CD8-positive, alpha-beta memory T cell (primary cell): Measurements from ENCODE around the gene TCF3. TPM values are rescaled to one million over a fixed set of nuclear protein-coding genes. Genes with fewer than 3 reads are reported as not detected.

ENCODE experiments used
- CTCF ChIA-PET: fragments of 350-600 bp; sonication (Branson Sonifier 250); formaldehyde crosslinking; loops from one replicate; lab custom pipeline; 2021; ENCODE audit warnings: antibody characterized with exemption; lab: Charles Lee
- POLR2A ChIA-PET: fragments of 350-600 bp; sonication (Branson Sonifier 250); formaldehyde crosslinking; loops from one replicate; lab custom pipeline; 2021; ENCODE audit warnings: antibody characterized with exemption; lab: Charles Lee
- DNase-seq, 5 donors: peaks; one replicate each; pipeline versions ENCODE4 v3.0.0 to v3.0.0-alpha.2; 2020 to 2022; ENCODE audit warnings: mixed read lengths in 1 of 5
- H3K27ac ChIP-seq: one replicate; pipeline ENCODE4 v1.7.0; 2013; ENCODE audit warnings: low read depth, mild to moderate bottlenecking, low read length, moderate library complexity
- H3K27me3 ChIP-seq: 2 replicates; pipeline ENCODE4 v1.7.0; 2013; ENCODE audit warnings: low read length, mild to moderate bottlenecking; ENCODE audit not compliant: insufficient read depth, poor library complexity, severe bottlenecking
- H3K36me3 ChIP-seq: 2 replicates; pipeline ENCODE4 v1.7.0; 2013; ENCODE audit warnings: mild to moderate bottlenecking, low read length, moderate library complexity; ENCODE audit not compliant: insufficient read depth
- H3K4me1 ChIP-seq: 2 replicates; pipeline ENCODE4 v1.7.0; 2013; ENCODE audit warnings: mild to moderate bottlenecking, low read length, moderate library complexity; ENCODE audit not compliant: insufficient read depth
- H3K4me3 ChIP-seq: 2 replicates; pipeline ENCODE4 v1.7.0; 2013; ENCODE audit warnings: mild to moderate bottlenecking, low read length
- H3K9me3 ChIP-seq: 2 replicates; pipeline ENCODE4 v1.7.0; 2013; ENCODE audit warnings: mild to moderate bottlenecking, low read length
- H3K27ac Mint-ChIP-seq, 8 donors: one replicate each; pipeline ENCODE4 v1.8.0; 2020 to 2021; ENCODE audit warnings: mixed read lengths in 8 of 8, mild to moderate bottlenecking in 6 of 8, inconsistent platforms in 3 of 8, moderate library complexity in 3 of 8
- H3K27me3 Mint-ChIP-seq, 2 donors: one replicate each; pipeline ENCODE4 v1.8.0; 2020 to 2021; ENCODE audit warnings: mixed read lengths in 2 of 2, mild to moderate bottlenecking in 1 of 2, moderate library complexity in 1 of 2
- H3K36me3 Mint-ChIP-seq, 3 donors: one replicate each; pipeline ENCODE4 v1.8.0; 2020 to 2021; ENCODE audit warnings: mixed read lengths in 3 of 3, inconsistent platforms in 1 of 3, mild to moderate bottlenecking in 1 of 3
- H3K4me1 Mint-ChIP-seq, 3 donors: one replicate each; pipeline ENCODE4 v1.8.0; 2020 to 2021; ENCODE audit warnings: mixed read lengths in 3 of 3, inconsistent platforms in 1 of 3, mild to moderate bottlenecking in 1 of 3
- H3K4me3 Mint-ChIP-seq, 7 donors: one replicate each; pipeline ENCODE4 v1.8.0; 2020 to 2021; ENCODE audit warnings: mixed read lengths in 7 of 7, mild to moderate bottlenecking in 6 of 7, moderate library complexity in 4 of 7, inconsistent platforms in 2 of 7
- H3K9me3 Mint-ChIP-seq, 5 donors: one replicate each; pipeline ENCODE4 v1.8.0; 2020 to 2022; ENCODE audit warnings: mixed read lengths in 5 of 5, mild to moderate bottlenecking in 3 of 5, moderate library complexity in 2 of 5, inconsistent platforms in 1 of 5
- polyA plus RNA-seq: library from polyadenylated mRNA; unstranded; fragments of 300-500 nt; fragmentation: Illumina TruSeq; gene quantifications from one replicate; pipeline ENCODE4 v1.2.3, GENCODE V29; 2021
- total RNA-seq, 2 experiments: library from RNA; stranded (reverse); gene quantifications; one replicate each; pipeline ENCODE4 v1.2.3, GENCODE V29; 2021

TCF3 gene
- total and polyA plus RNA-seq, 3 experiments from 2014 or later: 13.3 to 97.0 (median 96.0) TPM

- CTCF ChIA-PET: no interaction called here
- no peak overlapping the region for H3K27ac ChIP-seq
- Mint-ChIP-seq H3K27me3 (no peaks in the 10 kb centered on the region), H3K4me1 (no peaks in the 10 kb centered on the region), H3K27ac (peak overlapping the region in 1 of 8 donors; percentile 88), H3K36me3 (peaks cover 0 to 44% (median 3%) of the 10 kb centered on the region in 3 donors), H3K4me3 (no peak overlapping the region), H3K9me3 (no peaks in the 10 kb centered on the region)
- no peaks in the 10 kb centered on the region for H3K4me1 ChIP-seq
- no peaks in the 10 kb centered on the region for H3K27me3 ChIP-seq
- peaks cover 9% of the 10 kb centered on the region for H3K36me3 ChIP-seq
- no peaks in the 10 kb centered on the region for H3K9me3 ChIP-seq
- H3K4me3 ChIP-seq: no peak overlapping the region
- POLR2A ChIA-PET: no interaction called here
- DNase-seq: no peak
Measured at GRCh38 chr19:1577090-1577928, 75.1 kb downstream of the TCF3 start.

- H3K4me3 Mint-ChIP-seq: no peak overlapping the region
- Histone ChIP-seq H3K36me3 (peaks cover 5% of the 10 kb centered on the region), H3K27me3 (no peaks in the 10 kb centered on the region), H3K4me3 (no peak overlapping the region), H3K27ac (no peak overlapping the region), H3K4me1 (no peaks in the 10 kb centered on the region), H3K9me3 (no peaks in the 10 kb centered on the region)
- no peaks in the 10 kb centered on the region for H3K9me3 Mint-ChIP-seq
- H3K36me3 Mint-ChIP-seq: peaks cover 0 to 37% (median 3%) of the 10 kb centered on the region in 3 donors
- H3K4me1 Mint-ChIP-seq: no peaks in the 10 kb centered on the region
- DNase-seq: no peak
- POLR2A ChIA-PET: no interaction called here
- no peak overlapping the region for H3K27ac Mint-ChIP-seq
- CTCF ChIA-PET: no interaction called here
- no peaks in the 10 kb centered on the region for H3K27me3 Mint-ChIP-seq
Measured at GRCh38 chr19:1576242-1577089, 75.9 kb downstream of the TCF3 start.

GRCh38 chr19:1575323-1576241 is 76.8 kb downstream of the TCF3 start:
- Mint-ChIP-seq H3K4me1 (no peaks in the 10 kb centered on the region), H3K36me3 (peaks cover 0 to 28% (median 1%) of the 10 kb centered on the region in 3 donors), H3K27ac (peak overlapping the region in 1 of 8 donors; percentile 79), H3K27me3 (no peaks in the 10 kb centered on the region), H3K4me3 (no peak overlapping the region), H3K9me3 (no peaks in the 10 kb centered on the region)
- no peaks in the 10 kb centered on the region for H3K27me3 ChIP-seq
- no peak for DNase-seq
- no peaks in the 10 kb centered on the region for H3K4me1 ChIP-seq
- H3K36me3 ChIP-seq: no peaks in the 10 kb centered on the region
- H3K9me3 ChIP-seq: no peaks in the 10 kb centered on the region
- no peak overlapping the region for H3K4me3 ChIP-seq
- H3K27ac ChIP-seq: no peak overlapping the region
- ChIA-PET CTCF (no interaction called here), POLR2A (no interaction called here)

- no peak for DNase-seq
- Histone ChIP-seq H3K36me3 (no peaks in the 10 kb centered on the region), H3K4me1 (no peaks in the 10 kb centered on the region), H3K9me3 (no peaks in the 10 kb centered on the region), H3K4me3 (no peak overlapping the region), H3K27ac (no peak overlapping the region), H3K27me3 (no peaks in the 10 kb centered on the region)
- Mint-ChIP-seq H3K4me1 (peaks cover 0 to 3% (median 2%) of the 10 kb centered on the region in 3 donors), H3K27me3 (peaks cover 0 to 3% of the 10 kb centered on the region in 2 donors), H3K9me3 (no peaks in the 10 kb centered on the region), H3K36me3 (peaks cover 0 to 19% (median 0%) of the 10 kb centered on the region in 3 donors), H3K27ac (no peak overlapping the region), H3K4me3 (no peak overlapping the region)
- CTCF ChIA-PET: no interaction called here
- POLR2A ChIA-PET: no interaction called here
Measured at GRCh38 chr19:1574354-1575136, 77.9 kb downstream of the TCF3 start.

GRCh38 chr19:1572795-1573194 is 79.6 kb downstream of the TCF3 start:
- DNase-seq: no peak
- Mint-ChIP-seq H3K27ac (no peak overlapping the region), H3K36me3 (peaks cover 0 to 7% (median 0%) of the 10 kb centered on the region in 3 donors), H3K27me3 (peaks cover 0 to 3% of the 10 kb centered on the region in 2 donors), H3K4me3 (no peak overlapping the region), H3K9me3 (no peaks in the 10 kb centered on the region), H3K4me1 (peaks cover 0 to 3% (median 2%) of the 10 kb centered on the region in 3 donors)
- no peak overlapping the region for H3K27ac ChIP-seq
- ChIA-PET CTCF (no interaction called here), POLR2A (interaction anchor here (0.8 kb wide), 1 partner anchor 20 kb away, joined by 4 read pairs; no protein-coding TSS in a partner anchor)
- H3K36me3 ChIP-seq: no peaks in the 10 kb centered on the region
- H3K9me3 ChIP-seq: no peaks in the 10 kb centered on the region
- no peaks in the 10 kb centered on the region for H3K27me3 ChIP-seq
- peaks cover 4% of the 10 kb centered on the region for H3K4me1 ChIP-seq
- H3K4me3 ChIP-seq: no peak overlapping the region

- ChIA-PET POLR2A (no interaction called here), CTCF (no interaction called here)
- H3K9me3 Mint-ChIP-seq: no peaks in the 10 kb centered on the region
- H3K4me3 Mint-ChIP-seq: no peak overlapping the region
- DNase-seq: no peak
- Histone ChIP-seq H3K36me3 (no peaks in the 10 kb centered on the region), H3K4me3 (no peak overlapping the region), H3K27me3 (no peaks in the 10 kb centered on the region), H3K9me3 (no peaks in the 10 kb centered on the region), H3K4me1 (peaks cover 4% of the 10 kb centered on the region), H3K27ac (no peak overlapping the region)
- H3K27ac Mint-ChIP-seq: no peak overlapping the region
- no peaks in the 10 kb centered on the region for H3K36me3 Mint-ChIP-seq
- H3K27me3 Mint-ChIP-seq: peaks cover 0 to 3% of the 10 kb centered on the region in 2 donors
- H3K4me1 Mint-ChIP-seq: peaks cover 0 to 3% (median 2%) of the 10 kb centered on the region in 3 donors
Measured at GRCh38 chr19:1571358-1571757, 81.1 kb downstream of the TCF3 start.

- Mint-ChIP-seq H3K4me1 (peaks cover 0 to 3% (median 2%) of the 10 kb centered on the region in 3 donors), H3K36me3 (no peaks in the 10 kb centered on the region), H3K27ac (peak overlapping the region in 1 of 8 donors; percentile 64), H3K9me3 (no peaks in the 10 kb centered on the region), H3K27me3 (peaks cover 0 to 3% of the 10 kb centered on the region in 2 donors), H3K4me3 (peak overlapping the region in 1 of 7 donors; percentile 85)
- DNase-seq: no peak
- Histone ChIP-seq H3K9me3 (no peaks in the 10 kb centered on the region), H3K27ac (no peak overlapping the region), H3K4me1 (peaks cover 4% of the 10 kb centered on the region), H3K36me3 (no peaks in the 10 kb centered on the region), H3K4me3 (no peak overlapping the region), H3K27me3 (no peaks in the 10 kb centered on the region)
- ChIA-PET POLR2A (no interaction called here), CTCF (interaction anchor here (1.0 kb wide), 1 partner anchor 255 kb away, joined by 3 read pairs; no protein-coding TSS in a partner anchor)
Measured at GRCh38 chr19:1570836-1571235, 81.6 kb downstream of the TCF3 start.
